HUES48 (cell line): ENCODE data around the gene SLC6A17.

Source experiments
- H3K27ac ChIP-seq: one replicate; pipeline ENCODE4 v1.7.0; 2013; ENCODE audit warnings: low read depth, low read length, inconsistent platforms
- H3K27me3 ChIP-seq: 2 replicates; pipeline ENCODE4 v1.6.1; 2013; ENCODE audit warnings: mild to moderate bottlenecking, low read length; ENCODE audit not compliant: control insufficient read depth, insufficient read depth
- H3K36me3 ChIP-seq: 2 replicates; pipeline ENCODE4 v1.6.1; 2013; ENCODE audit warnings: low read length; ENCODE audit not compliant: control insufficient read depth, insufficient read depth
- H3K4me1 ChIP-seq: 2 replicates; pipeline ENCODE4 v1.6.1; 2013; ENCODE audit warnings: mild to moderate bottlenecking, low read length; ENCODE audit not compliant: control insufficient read depth, insufficient read depth
- H3K4me3 ChIP-seq: 2 replicates; pipeline ENCODE4 v1.5.1; 2013; ENCODE audit warnings: mild to moderate bottlenecking, low read depth, low read length
- H3K9ac ChIP-seq: 2 replicates; pipeline ENCODE4 v1.6.1; 2013; ENCODE audit warnings: mild to moderate bottlenecking, low read depth, low read length, moderate library complexity
- H3K9me3 ChIP-seq: 2 replicates; pipeline ENCODE4 v1.6.1; 2013; ENCODE audit warnings: low read length; ENCODE audit not compliant: control insufficient read depth, insufficient read depth

SLC6A17 gene

DNA sequence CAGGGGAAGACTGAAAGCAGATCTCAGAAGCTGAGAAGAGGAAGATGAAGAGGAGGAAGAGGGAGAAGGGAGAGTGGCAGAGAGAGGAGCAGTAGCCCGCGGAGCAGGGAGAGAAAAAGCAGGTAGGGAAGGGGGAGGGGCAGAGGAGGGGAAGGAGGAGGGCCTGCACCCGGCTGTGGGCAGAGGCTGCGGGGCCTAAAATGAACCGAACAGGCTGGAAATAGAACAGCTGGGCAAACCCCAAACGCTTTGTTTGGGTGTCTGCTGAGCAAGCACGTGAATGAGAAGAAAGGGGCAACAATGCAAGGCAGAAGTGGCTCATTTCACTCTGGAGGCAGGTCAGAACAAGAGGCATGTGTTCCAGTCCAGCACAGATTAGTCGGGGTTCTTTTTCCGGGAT, 93.3 kb downstream of the SLC6A17 start:
- Histone ChIP-seq H3K4me3 (no peak overlapping the region), H3K27me3 (peaks cover 2% of the 10 kb centered on the region; the same call in 1 of the 2 replicates), H3K27ac (no peak overlapping the region), H3K4me1 (peaks cover 26% of the 10 kb centered on the region), H3K9ac (no peak overlapping the region), H3K36me3 (no peaks in the 10 kb centered on the region), H3K9me3 (no peaks in the 10 kb centered on the region)

DNA sequence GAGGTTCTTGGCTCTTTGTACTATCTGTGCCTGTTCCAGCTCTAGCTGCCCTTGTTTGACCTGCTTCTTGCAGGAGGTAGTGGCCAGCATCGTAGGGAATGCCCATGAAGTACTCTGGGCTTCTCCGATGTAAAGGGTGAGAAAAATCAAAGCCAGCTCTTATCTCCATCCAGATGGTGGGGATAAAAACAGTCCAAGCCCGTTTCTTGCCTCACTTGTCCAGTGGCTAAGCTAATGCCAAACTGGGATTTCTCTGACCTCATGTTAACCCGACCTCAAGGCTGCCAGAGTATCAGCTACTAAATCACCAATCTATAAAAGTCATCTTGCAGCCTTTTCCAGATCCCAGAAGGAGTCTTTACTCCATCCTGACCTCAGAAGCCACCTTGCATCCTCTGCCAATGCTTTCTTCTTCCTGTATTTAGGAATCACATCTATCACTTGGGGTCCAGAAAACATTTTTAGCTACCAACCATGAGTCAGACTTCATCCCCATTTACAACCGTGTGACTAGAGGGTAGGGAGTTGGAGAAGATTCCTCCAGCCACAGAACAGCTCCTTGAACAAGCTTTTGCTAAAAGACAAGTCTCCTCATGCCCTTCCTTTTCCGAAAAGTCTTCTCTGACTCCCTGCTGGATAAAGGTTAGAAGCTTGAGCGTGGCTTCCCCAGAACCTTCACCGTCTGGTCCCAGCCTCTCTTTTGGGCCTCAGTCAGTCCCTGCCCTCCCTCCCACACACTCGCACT, 95.8 kb downstream of the SLC6A17 start:
- no peaks in the 10 kb centered on the region for H3K9me3 ChIP-seq
- H3K27ac ChIP-seq: no peak overlapping the region
- H3K36me3 ChIP-seq: no peaks in the 10 kb centered on the region
- no peak overlapping the region for H3K4me3 ChIP-seq
- H3K4me1 ChIP-seq: peaks cover 26% of the 10 kb centered on the region
- H3K27me3 ChIP-seq: peaks cover 2% of the 10 kb centered on the region; the same call in 1 of the 2 replicates
- H3K9ac ChIP-seq: no peak overlapping the region

DNA sequence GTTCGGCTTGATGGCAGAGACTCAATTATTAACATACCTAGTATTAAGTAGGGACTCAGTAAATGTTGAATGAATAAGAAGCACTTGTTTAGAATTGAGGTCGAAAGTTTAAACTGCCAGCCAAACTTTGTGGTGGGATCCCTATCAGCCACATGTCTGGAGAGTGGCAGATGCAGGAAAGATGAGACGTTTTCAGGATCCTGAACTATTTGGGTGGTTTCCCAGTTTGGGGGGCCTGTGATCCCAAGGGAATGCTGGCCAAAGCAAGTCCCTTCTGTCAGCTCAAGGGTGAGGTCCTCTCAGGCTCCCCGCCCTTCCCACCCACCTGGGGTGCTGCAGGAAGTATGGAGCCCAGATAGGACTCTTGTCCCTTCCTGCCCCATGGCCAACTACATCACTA, 98.5 kb downstream of the SLC6A17 start:
- H3K27me3 ChIP-seq: no peaks in the 10 kb centered on the region; the same call in 1 of the 2 replicates
- H3K36me3 ChIP-seq: no peaks in the 10 kb centered on the region

GRCh38 chr1:110249256-110249655, 99.0 kb downstream of the SLC6A17 start:
- no peaks in the 10 kb centered on the region for H3K36me3 ChIP-seq
- H3K4me3 ChIP-seq: no peak overlapping the region
- no peaks in the 10 kb centered on the region for H3K4me1 ChIP-seq
- no peaks in the 10 kb centered on the region; the same call in 1 of the 2 replicates for H3K27me3 ChIP-seq
- no peak overlapping the region for H3K27ac ChIP-seq
- no peaks in the 10 kb centered on the region for H3K9me3 ChIP-seq
- no peak overlapping the region for H3K9ac ChIP-seq

More for the DNA sequence above, 98.5 kb downstream of the SLC6A17 start:
- H3K27ac ChIP-seq: no peak overlapping the region
- no peak overlapping the region for H3K9ac ChIP-seq
- H3K9me3 ChIP-seq: no peaks in the 10 kb centered on the region
- peaks cover under 1% of the 10 kb centered on the region for H3K4me1 ChIP-seq
- H3K4me3 ChIP-seq: no peak overlapping the region

- Histone ChIP-seq H3K27ac (no peak overlapping the region), H3K9me3 (no peaks in the 10 kb centered on the region), H3K9ac (no peak overlapping the region), H3K27me3 (no peaks in the 10 kb centered on the region; the same call in 1 of the 2 replicates), H3K4me3 (no peak overlapping the region), H3K36me3 (no peaks in the 10 kb centered on the region), H3K4me1 (no peaks in the 10 kb centered on the region)
Observed at GRCh38 chr1:110250008-110250407, 99.7 kb downstream of the SLC6A17 start.

DNA sequence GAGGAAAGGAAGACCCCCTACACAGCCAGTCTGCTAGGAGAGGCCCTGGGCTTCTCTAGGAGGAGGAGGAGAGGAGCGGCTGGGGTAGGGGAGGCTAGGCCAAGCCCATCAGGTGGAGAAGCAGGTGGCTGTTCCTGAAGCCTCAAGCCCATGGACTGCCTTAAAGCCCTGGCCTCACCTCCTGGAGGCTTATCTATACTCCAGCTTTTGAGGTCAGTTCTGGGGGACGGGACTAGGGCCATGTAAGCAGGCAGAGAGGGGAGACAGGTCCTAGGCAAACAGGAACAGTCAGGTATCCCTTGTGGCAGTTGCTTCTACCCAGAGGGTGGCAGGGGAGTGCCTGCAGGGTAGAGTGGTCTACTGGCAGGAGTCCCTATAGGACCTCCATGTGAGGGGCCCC, 100.5 kb downstream of the SLC6A17 start:
- Histone ChIP-seq H3K9me3 (no peaks in the 10 kb centered on the region), H3K27ac (no peak overlapping the region), H3K4me1 (no peaks in the 10 kb centered on the region), H3K27me3 (no peaks in the 10 kb centered on the region; the same call in 1 of the 2 replicates), H3K4me3 (no peak overlapping the region), H3K36me3 (no peaks in the 10 kb centered on the region), H3K9ac (no peak overlapping the region)
